Stimulated activated naive CD8-positive, alpha-beta T cell treated with anti-CD3 and anti-CD28 coated beads, Interleukin-15, Interleukin-2, amounts not matched to agents 100 U/mL and 50 U/mL, for 24 hours (primary cell): ENCODE measurements around the gene IL1R2.
A peak's percentile ranks its signal among the peaks of the same experiment; 100 is the strongest.

ENCODE experiments used
- ATAC-seq: fragments of 150-1000 bp; cut with Tn5 transposase; one replicate; pipeline ENCODE4 v1.10.0; 2021
- DNase-seq: peaks from one replicate; pipeline ENCODE4 v3.0.0; 2021

The IL1R2 gene

GRCh38 chr2:102043560-102043959, 51.8 kb downstream of the IL1R2 start:
- no peak for ATAC-seq
- DNase-seq, result no peak

- DNase-seq, result no peak
- ATAC-seq, result no peak
Observed at GRCh38 chr2:102044235-102044896, 52.6 kb downstream of the IL1R2 start.

- DNase-seq, result no peak
- ATAC-seq, result no peak
Observed at GRCh38 chr2:102044967-102045489, 53.3 kb downstream of the IL1R2 start.

- DNase-seq, result no peak
- no peak for ATAC-seq
Observed at GRCh38 chr2:102045697-102046096, 53.9 kb downstream of the IL1R2 start.

GRCh38 chr2:102046135-102046986, 54.6 kb downstream of the IL1R2 start:
- DNase-seq, result no peak
- ATAC-seq, result no peak

- ATAC-seq (no peak), DNase-seq (no peak)
Observed at GRCh38 chr2:102048465-102048864, 56.7 kb downstream of the IL1R2 start.

- DNase-seq (no peak), ATAC-seq (no peak)
Observed at GRCh38 chr2:102049756-102050443, 58.1 kb downstream of the IL1R2 start.

GRCh38 chr2:102050854-102051391, 59.2 kb downstream of the IL1R2 start:
- DNase-seq, result no peak

GRCh38 chr2:102051692-102052277, 60.0 kb downstream of the IL1R2 start:
- DNase-seq (no peak), ATAC-seq (no peak)

More at GRCh38 chr2:102050854-102051391, 59.2 kb downstream of the IL1R2 start:
- no peak for ATAC-seq

- DNase-seq (no peak), ATAC-seq (no peak)
Observed at GRCh38 chr2:102052365-102052764, 60.6 kb downstream of the IL1R2 start.

GRCh38 chr2:102053096-102053495, 61.3 kb downstream of the IL1R2 start:
- DNase-seq (no peak), ATAC-seq (no peak)

GRCh38 chr2:102055346-102055990, 63.7 kb downstream of the IL1R2 start:
- ATAC-seq, result no peak
- DNase-seq, result no peak

GRCh38 chr2:102056079-102056581, 64.4 kb downstream of the IL1R2 start:
- ATAC-seq, result no peak
- DNase-seq, result no peak

GRCh38 chr2:102057502-102058292, 65.9 kb downstream of the IL1R2 start:
- ATAC-seq (peak; percentile 57), DNase-seq (peak; percentile 27)

- no peak for DNase-seq
- ATAC-seq, result no peak
Observed at GRCh38 chr2:102058293-102058833, 66.6 kb downstream of the IL1R2 start.

- DNase-seq (no peak), ATAC-seq (no peak)
Observed at GRCh38 chr2:102059151-102059550, 67.4 kb downstream of the IL1R2 start.

GRCh38 chr2:102060047-102060446, 68.3 kb downstream of the IL1R2 start:
- no peak for DNase-seq
- no peak for ATAC-seq

- DNase-seq (no peak), ATAC-seq (no peak)
Observed at GRCh38 chr2:102060792-102061191, 69.0 kb downstream of the IL1R2 start.

GRCh38 chr2:102061286-102061699, 69.5 kb downstream of the IL1R2 start:
- no peak for DNase-seq
- ATAC-seq, result no peak
